GM04504 (cell line): ENCODE data around the gene TCEAL8.
A peak's percentile ranks its signal among the peaks of the same experiment; 100 is the strongest.

ENCODE experiments used
- DNase-seq: peaks from one replicate; pipeline ENCODE4 v3.0.0-alpha.2; 2012; ENCODE audit warnings: low read depth

TCEAL8 gene

DNA sequence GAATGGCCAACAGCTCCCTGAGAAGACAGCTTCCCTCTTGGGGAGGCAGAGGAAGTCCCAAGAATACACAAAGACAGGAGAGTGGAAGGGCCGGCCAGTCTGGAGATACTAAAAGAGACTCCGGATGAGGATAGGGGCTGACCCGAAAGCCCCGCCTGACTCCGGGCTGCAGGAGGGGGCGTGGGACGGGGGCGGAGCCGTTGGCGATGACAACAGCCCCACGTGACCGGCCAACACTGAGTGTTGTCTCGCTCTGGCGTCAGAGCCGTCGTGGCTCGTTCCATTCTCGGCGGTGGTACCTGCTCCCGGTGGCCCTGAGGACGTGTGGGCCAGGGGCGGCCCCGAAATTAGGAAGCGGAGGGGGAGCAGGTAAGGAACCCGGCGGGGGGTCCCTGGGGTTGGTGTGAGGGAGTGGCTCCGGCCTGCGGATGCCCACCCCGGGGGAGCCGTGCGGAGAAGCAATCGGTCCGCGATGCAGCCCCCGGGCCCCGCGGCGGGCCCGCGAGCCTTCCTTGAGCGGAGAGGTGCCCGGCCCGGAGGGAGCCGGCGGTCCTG lies 40.0 kb downstream of the TCEAL8 start, which contains the start of gene BEX4:
Gene BEX4 (plus strand): TSS at position 239 of the 555 bp plus-strand sequence. CDS start 1,046 bp downstream, outside the sequence.
- DNase-seq, result peak; percentile 21

DNA sequence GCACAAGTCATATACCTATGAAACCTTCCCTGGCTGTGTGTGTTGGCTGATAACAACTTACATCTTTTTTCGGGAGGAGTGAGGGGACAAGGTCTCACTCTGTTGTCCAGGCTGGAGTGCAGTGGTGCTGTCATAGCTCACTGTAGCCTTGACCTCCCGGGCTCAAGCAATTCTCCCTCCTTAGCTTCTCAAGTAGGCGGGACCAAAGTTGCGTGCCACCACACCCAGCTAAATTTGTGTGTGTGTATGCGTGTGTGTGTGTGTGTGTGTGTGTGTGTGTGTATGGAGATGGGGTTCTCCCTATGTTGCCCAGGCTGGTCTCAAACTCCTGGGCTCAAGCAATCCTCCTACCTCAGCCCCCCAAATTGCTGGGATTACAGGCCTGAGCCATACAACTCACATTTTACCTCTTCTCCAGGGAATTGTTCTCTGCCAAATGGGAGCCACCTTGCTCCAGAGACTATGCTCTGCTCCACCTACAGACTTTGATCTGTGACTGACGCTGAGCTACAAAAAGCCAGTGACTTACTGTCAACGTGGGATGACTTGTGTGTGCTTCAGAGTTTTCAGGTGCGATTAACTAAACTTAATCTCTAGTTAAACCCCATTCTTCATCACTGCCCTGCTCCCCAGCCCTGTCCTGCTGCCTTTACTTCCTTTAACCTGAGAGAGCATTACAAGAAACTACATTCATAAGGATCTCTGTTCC lies 42.1 kb downstream of the TCEAL8 start:
- no peak for DNase-seq

DNA sequence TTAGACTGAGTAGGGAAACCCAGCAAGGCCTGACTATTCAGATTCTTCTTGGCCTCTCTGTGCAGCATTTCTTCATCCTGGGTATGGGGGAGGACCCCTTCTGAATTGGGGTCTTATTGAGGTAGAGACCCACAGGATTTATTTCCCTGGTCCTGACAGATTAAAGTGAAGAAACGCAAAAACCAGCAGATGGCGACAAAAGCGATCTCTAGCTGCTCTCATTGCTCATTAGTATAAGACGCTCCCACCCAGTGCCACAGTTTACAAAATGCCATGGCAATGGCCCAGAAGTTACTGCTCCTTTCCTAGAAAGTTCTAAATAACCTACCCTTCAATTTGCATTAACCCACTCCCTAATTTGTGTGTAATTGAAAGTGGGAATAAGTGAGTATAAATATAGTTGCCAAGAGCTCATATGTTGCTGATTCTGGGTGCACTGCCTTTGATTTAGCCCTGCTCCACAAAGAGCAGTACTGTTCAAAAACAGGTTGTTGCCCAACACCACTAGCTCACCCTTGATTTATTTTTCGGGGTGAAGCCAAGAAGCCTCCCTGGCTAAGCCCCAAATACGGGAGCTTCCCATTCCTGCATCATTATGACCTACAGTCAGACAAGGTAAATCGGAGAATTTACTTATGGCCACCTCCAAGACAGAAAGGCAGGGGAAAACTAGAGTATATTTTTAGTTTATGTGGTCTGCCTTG lies 43.8 kb downstream of the TCEAL8 start:
- peak; percentile 17 for DNase-seq

DNA sequence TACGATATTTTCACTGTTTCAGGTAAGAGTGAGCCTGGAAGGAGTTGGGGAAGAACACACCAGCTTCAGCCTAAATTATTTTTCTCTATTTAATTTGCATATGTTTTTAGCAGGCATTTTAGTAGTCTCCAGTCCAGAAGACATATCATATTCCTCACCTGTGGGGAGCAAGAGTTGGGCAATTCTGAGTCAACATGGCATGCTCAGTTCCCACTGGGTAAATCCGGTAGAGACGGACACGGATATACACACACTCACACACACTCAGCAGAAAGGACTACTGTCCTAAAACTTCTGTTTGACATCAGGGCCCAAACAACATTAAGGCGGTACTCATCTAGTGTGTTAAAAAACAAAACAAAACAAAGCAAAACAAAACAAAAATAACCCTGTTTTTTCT lies 44.9 kb downstream of the TCEAL8 start:
- no peak for DNase-seq
